Measurements from ENCODE around the gene TBCD.

DNA sequence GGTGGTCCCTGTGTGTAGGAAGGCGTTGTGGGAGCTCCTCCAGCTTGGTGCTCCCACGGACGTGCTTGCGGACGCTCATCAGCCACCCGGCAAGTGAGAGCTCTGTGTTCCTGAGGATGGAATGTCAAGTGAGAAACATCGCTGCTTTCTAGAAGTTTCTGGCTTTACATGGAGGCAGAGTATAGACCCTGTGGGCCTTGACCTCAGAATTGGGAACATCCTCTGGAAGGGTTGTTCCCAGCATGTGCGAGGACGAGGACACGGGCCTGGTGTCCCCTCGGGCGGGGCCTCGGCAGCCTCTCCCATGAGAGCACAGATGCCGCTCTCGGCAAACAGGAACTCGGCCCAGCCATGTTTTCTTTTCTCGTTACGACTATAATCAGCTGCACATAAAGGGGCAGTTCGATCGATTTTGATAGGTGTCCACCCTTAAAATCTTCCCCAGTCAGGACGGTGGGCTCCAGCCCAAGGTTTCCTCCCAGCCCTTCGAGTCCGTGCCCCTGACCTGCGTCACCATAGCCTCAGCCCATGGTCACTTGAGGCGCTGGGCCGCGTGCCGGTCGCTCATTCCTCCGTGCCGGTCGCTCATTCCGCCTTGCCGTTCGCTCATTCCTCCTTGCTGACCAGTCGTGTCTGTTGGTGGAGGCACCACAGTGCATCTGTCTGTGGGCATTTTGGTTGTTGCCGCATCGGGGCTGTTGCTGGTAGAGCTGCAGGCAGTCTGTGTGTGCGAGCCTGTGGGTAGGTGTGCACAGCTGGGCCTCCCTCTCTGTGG, 179.2 kb downstream of the TBCD start:
- TF ChIP-seq CTCF (IDR thresholded peaks at IDR 0.05): no peak
- no peak for TF ChIP-seq POLR2A (IDR thresholded peaks at IDR 0.05)
- no peak for TF ChIP-seq POLR2AphosphoS5 (IDR thresholded peaks at IDR 0.05)

Measured in breast epithelium (tissue), 3 donors.